GM08714 (cell line): ENCODE data around the gene FAM83F.

Source experiments
- H3K4me3 ChIP-seq: fragments of 200-500 bp; sonication (Bioruptor generic); 2 replicates; pipeline ENCODE4 v1.5.1; 2014; ENCODE audit warnings: mild to moderate bottlenecking, low read length, inconsistent platforms
- ZNF274 ChIP-seq: IDR thresholded peaks from 2 replicates; pipeline ENCODE4 v1.6.1; 2012; ENCODE audit warnings: mild to moderate bottlenecking, low read depth, low read length

The FAM83F gene

GRCh38 chr22:39958949-39959639 is 35.7 kb upstream of the FAM83F start:
- no peak for TF ChIP-seq ZNF274
- no peak overlapping the region for H3K4me3 ChIP-seq

- TF ChIP-seq ZNF274, result no peak
- no peak within 1 kb of the TSS; the same call in 1 of the 2 replicates for H3K4me3 ChIP-seq
Measured at GRCh38 chr22:39959640-39960447, 34.9 kb upstream of the FAM83F start, which contains the start of gene TMA7B. TSS of gene TMA7B (plus strand) at chr22:39960397. CDS start at chr22:39964375, 3,978 bp downstream.

- H3K4me3 ChIP-seq, result no peak overlapping the region; the same call in 1 of the 2 replicates
- no peak for TF ChIP-seq ZNF274
Measured at GRCh38 chr22:39960791-39961746, 33.7 kb upstream of the FAM83F start.

- no peak for TF ChIP-seq ZNF274
- no peak overlapping the region for H3K4me3 ChIP-seq
Measured at GRCh38 chr22:39962071-39962470, 32.7 kb upstream of the FAM83F start.

GRCh38 chr22:39965748-39966147 is 29.0 kb upstream of the FAM83F start:
- H3K4me3 ChIP-seq, result no peak overlapping the region
- no peak for TF ChIP-seq ZNF274

GRCh38 chr22:39966470-39966869 is 28.3 kb upstream of the FAM83F start:
- TF ChIP-seq ZNF274, result no peak
- H3K4me3 ChIP-seq, result no peak overlapping the region

- no peak for TF ChIP-seq ZNF274
- no peak overlapping the region for H3K4me3 ChIP-seq
Measured at GRCh38 chr22:39967103-39967829, 27.5 kb upstream of the FAM83F start.

- no peak for TF ChIP-seq ZNF274
- H3K4me3 ChIP-seq, result no peak overlapping the region
Measured at GRCh38 chr22:39967996-39968972, 26.5 kb upstream of the FAM83F start.

- no peak overlapping the region for H3K4me3 ChIP-seq
- TF ChIP-seq ZNF274, result no peak
Measured at GRCh38 chr22:39970742-39971141, 24.0 kb upstream of the FAM83F start.

- H3K4me3 ChIP-seq, result no peak overlapping the region
- no peak for TF ChIP-seq ZNF274
Measured at GRCh38 chr22:39972641-39973040, 22.1 kb upstream of the FAM83F start.

GRCh38 chr22:39973656-39974055 is 21.1 kb upstream of the FAM83F start:
- H3K4me3 ChIP-seq, result no peak overlapping the region
- no peak for TF ChIP-seq ZNF274

GRCh38 chr22:39974065-39974464 is 20.7 kb upstream of the FAM83F start:
- no peak for TF ChIP-seq ZNF274

More at GRCh38 chr22:39974065-39974464, 20.7 kb upstream of the FAM83F start:
- H3K4me3 ChIP-seq, result no peak overlapping the region
